HEK293T (cell line): ENCODE results near the gene LRRC55.

Experiments
- CTCF ChIA-PET: fragments of 350-600 bp; formaldehyde crosslinking; extraction: SDS; loops from one replicate; lab custom pipeline; 2021; ENCODE audit warnings: antibody characterized with exemption, inconsistent platforms; lab: Yijun Ruan, JAX
- POLR2A ChIA-PET: fragments of 350-600 bp; formaldehyde crosslinking; extraction: SDS; loops from one replicate; lab custom pipeline; 2020; ENCODE audit warnings: antibody characterized with exemption, inconsistent platforms; lab: Yijun Ruan, JAX
- DNase-seq: peaks from one replicate; pipeline ENCODE4 v3.0.0; 2012; ENCODE audit warnings: mixed read lengths; ENCODE audit errors: extremely low spot score
- ARNT ChIP-seq: fragments of 450-650 bp; IDR thresholded peaks from 2 replicates; pipeline ENCODE4 v1.6.1; 2017; ENCODE audit warnings: mild to moderate bottlenecking
- BHLHE40 ChIP-seq: fragments of 450-650 bp; IDR thresholded peaks from 2 replicates; pipeline ENCODE4 v1.6.1; 2016; ENCODE audit warnings: mild to moderate bottlenecking, moderate library complexity, borderline replicate concordance
- CTBP1 ChIP-seq: fragments of 450-650 bp; IDR thresholded peaks from 2 replicates; pipeline ENCODE4 v1.6.1; 2016; ENCODE audit warnings: borderline replicate concordance
- ELF4 ChIP-seq: fragments of 450-650 bp; IDR thresholded peaks from 2 replicates; pipeline ENCODE4 v1.6.1; 2017; ENCODE audit warnings: antibody characterized with exemption
- FOXA1 ChIP-seq: fragments of 450-650 bp; IDR thresholded peaks from 2 replicates; pipeline ENCODE4 v1.6.1; 2016; ENCODE audit warnings: mild to moderate bottlenecking
- FOXK2 ChIP-seq: fragments of 450-650 bp; IDR thresholded peaks from 2 replicates; pipeline ENCODE4 v1.6.1; 2016; ENCODE audit warnings: mild to moderate bottlenecking
- FOXM1 ChIP-seq: fragments of 450-650 bp; IDR thresholded peaks from 2 replicates; pipeline ENCODE4 v1.6.1; 2017; ENCODE audit warnings: mild to moderate bottlenecking, borderline replicate concordance
- HDGF ChIP-seq: fragments of 450-650 bp; IDR thresholded peaks from 2 replicates; pipeline ENCODE4 v1.6.1; 2017; ENCODE audit warnings: antibody characterized with exemption, borderline replicate concordance
- L3MBTL2 ChIP-seq: fragments of 450-650 bp; conservative IDR thresholded peaks from 2 replicates; pipeline ENCODE4 v1.6.1; 2016; ENCODE audit warnings: mild to moderate bottlenecking
- LEF1 ChIP-seq: fragments of 450-650 bp; IDR thresholded peaks from 2 replicates; pipeline ENCODE4 v1.6.1; 2017; ENCODE audit warnings: mild to moderate bottlenecking, borderline replicate concordance
- NFRKB ChIP-seq: fragments of 450-650 bp; IDR thresholded peaks from 2 replicates; pipeline ENCODE4 v1.6.1; 2016; ENCODE audit warnings: mild to moderate bottlenecking, moderate library complexity
- PKNOX1 ChIP-seq: fragments of 450-650 bp; IDR thresholded peaks from 2 replicates; pipeline ENCODE4 v1.6.1; 2016
- SP1 ChIP-seq: fragments of 450-650 bp; IDR thresholded peaks from 2 replicates; pipeline ENCODE4 v1.6.1; 2017
- SUZ12 ChIP-seq: fragments of 450-650 bp; IDR thresholded peaks from 2 replicates; pipeline ENCODE4 v1.6.1; 2016; ENCODE audit warnings: mild to moderate bottlenecking
- TARDBP ChIP-seq: fragments of 450-650 bp; IDR thresholded peaks from 2 replicates; pipeline ENCODE4 v1.6.1; 2016
- ZNF384 ChIP-seq: fragments of 450-650 bp; IDR thresholded peaks from 2 replicates; pipeline ENCODE4 v1.6.1; 2016

Gene LRRC55

GRCh38 chr11:57181678-57182305 is at the start of gene LRRC55:
TSS of gene LRRC55 (plus strand) at chr11:57181953. CDS start at chr11:57182023, 70 bp downstream.
- no peak for TF ChIP-seq CTBP1
- no peak for TF ChIP-seq SP1
- no peak for TF ChIP-seq NFRKB
- no peak for TF ChIP-seq LEF1
- TF ChIP-seq HDGF, result no peak
- no peak for TF ChIP-seq L3MBTL2
- TF ChIP-seq FOXK2, result no peak
- TF ChIP-seq PKNOX1, result no peak
- no peak for TF ChIP-seq ZNF384
- TF ChIP-seq TARDBP, result no peak
- no peak for TF ChIP-seq ARNT
- TF ChIP-seq SUZ12, result no peak
- no peak for TF ChIP-seq FOXM1
- TF ChIP-seq ELF4, result no peak
- TF ChIP-seq BHLHE40, result no peak
- no peak for TF ChIP-seq FOXA1
- ChIA-PET CTCF (no interaction called here), POLR2A (no interaction called here)
- no peak for DNase-seq

DNA sequence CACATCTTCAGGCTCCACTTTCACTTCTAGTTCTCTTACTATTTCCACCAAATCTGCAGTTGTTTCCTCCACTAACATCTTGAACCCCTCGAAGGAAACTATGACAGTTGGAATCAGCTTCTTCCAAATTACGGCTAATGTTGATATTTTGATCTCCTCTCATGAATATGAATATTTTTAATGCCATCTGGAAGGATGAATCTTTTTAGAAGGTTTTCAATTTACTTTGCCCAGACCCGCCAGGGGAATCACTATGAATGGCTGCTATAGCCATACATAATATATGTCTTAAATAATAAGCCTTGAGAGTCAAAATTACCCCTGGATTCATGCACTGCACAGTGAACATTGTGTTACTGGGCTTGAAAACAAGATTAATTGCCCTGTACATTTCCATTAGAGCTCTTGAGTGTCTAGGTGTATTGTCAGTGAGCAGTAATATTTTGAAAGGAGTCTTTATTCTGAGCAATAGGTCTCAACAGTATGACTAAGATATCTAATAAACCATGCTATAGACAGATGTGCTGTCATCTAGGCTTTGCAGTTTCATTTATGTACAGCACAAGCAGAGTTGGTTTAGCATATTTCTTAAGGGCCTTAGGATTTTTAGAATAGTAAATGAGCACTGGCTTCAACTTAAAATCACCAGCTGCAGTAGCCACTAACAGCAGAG is 48.3 kb upstream of the LRRC55 start:
- TF ChIP-seq CTBP1, result no peak
- TF ChIP-seq SUZ12, result no peak
- no peak for TF ChIP-seq FOXA1
- ChIA-PET POLR2A (no interaction called here), CTCF (interaction anchor here (0.7 to 1.0 kb wide), 2 partner anchors 116 kb away, joined by 3 to 13 read pairs; no protein-coding TSS in a partner anchor)
- no peak for DNase-seq

- TF ChIP-seq CTBP1 (no peak), FOXK2 (no peak), SUZ12 (no peak), ELF4 (no peak), BHLHE40 (no peak), TARDBP (no peak), ARNT (no peak), L3MBTL2 (no peak), HDGF (no peak), PKNOX1 (no peak), FOXA1 (no peak)
- POLR2A ChIA-PET, result no interaction called here
- CTCF ChIA-PET, result interaction anchor here (1.0 kb wide), 1 partner anchor 115 kb away, joined by 3 read pairs; no protein-coding TSS in a partner anchor
- DNase-seq, result no peak
Measured at GRCh38 chr11:57134284-57134683, 47.5 kb upstream of the LRRC55 start.

- DNase-seq, result no peak
- ChIA-PET POLR2A (no interaction called here), CTCF (no interaction called here)
- TF ChIP-seq ZNF384 (no peak), HDGF (no peak), ELF4 (no peak), TARDBP (no peak), SUZ12 (no peak), PKNOX1 (no peak), CTBP1 (no peak), FOXM1 (no peak), BHLHE40 (no peak), LEF1 (no peak), FOXA1 (no peak), L3MBTL2 (no peak), SP1 (no peak), FOXK2 (no peak), NFRKB (no peak), ARNT (no peak)
Measured at GRCh38 chr11:57135020-57135751, 46.6 kb upstream of the LRRC55 start.

DNA sequence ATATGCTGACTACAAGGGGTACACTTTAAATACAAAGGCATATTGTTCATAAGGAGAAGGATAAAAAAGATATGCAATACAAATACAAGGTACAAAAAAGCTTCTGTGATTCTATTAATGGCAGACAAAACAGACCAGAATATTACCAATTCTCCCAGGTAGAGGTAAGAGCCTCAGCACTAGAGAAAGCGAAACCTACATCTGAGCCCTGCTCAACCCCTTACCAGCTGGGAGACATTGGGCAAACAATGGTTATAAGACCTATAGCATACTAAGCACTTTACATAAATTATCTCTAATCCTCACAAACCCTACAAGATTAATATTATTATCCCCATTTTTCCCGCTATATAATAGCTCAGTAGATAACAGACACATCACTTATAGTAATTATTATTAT is 41.2 kb upstream of the LRRC55 start:
- CTCF ChIA-PET, result interaction anchor here (0.6 kb wide), 1 partner anchor 109 kb away, joined by 4 read pairs; no protein-coding TSS in a partner anchor
- no peak for DNase-seq
- POLR2A ChIA-PET, result no interaction called here
- no peak for TF ChIP-seq ELF4
- TF ChIP-seq FOXA1, result no peak
- no peak for TF ChIP-seq LEF1

DNA sequence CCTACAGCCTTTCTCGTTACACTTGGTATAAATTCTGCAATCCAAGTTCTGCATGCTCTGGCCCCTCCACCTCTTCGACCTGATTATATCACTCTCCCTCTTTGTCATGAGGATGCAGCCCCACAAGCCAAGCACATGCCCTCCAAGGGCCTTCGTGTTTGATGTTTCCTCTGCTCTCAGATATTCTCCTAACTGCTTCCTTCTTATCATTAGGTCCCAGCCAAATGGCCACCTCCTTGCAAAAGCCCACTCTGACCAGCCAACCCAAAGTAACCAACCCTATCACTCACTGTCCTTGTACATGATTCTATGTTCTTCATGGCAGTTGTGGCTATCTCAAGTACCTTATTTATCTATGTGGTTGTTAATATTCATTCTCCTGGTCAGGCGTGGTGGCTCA is 38.3 kb upstream of the LRRC55 start:
- no peak for DNase-seq
- ChIA-PET CTCF (no interaction called here), POLR2A (no interaction called here)
- TF ChIP-seq PKNOX1, result no peak
- no peak for TF ChIP-seq ZNF384
- TF ChIP-seq L3MBTL2, result no peak
- TF ChIP-seq HDGF, result no peak
- TF ChIP-seq CTBP1, result no peak
- no peak for TF ChIP-seq FOXA1
